Activated CD4-positive, alpha-beta T cell treated with anti-CD3 and anti-CD28 coated beads, Interleukin-2, Interleukin-6, amounts not matched to agents 100 ng/mL and 50 ng/mL, durations not matched to agents 16 hours and 8 hours (primary cell): ENCODE data around the gene AGPAT4.

ENCODE experiments used
- DNase-seq: peaks from one replicate; pipeline ENCODE4 v3.0.0-alpha.2; 2020

Gene AGPAT4

DNA sequence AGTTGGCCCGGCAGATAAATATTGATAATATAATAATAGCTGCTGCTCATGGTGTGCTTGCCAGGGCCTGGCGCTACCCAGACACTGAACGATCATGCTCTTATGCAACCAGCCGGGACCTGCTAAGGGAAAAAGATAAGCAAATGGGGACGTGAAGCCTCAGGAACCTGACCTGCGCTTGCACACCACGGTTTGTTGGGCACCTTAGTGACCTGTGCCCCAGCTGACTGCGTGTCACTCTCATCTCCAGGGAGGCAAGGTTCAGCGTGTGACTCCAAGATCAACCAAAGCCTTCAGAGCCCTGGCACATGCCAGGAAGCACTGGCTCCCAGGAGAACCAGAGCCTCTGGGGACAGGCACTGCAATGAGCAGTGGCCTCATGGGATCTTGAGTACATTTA, 111.1 kb downstream of the AGPAT4 start:
- no peak for DNase-seq

DNA sequence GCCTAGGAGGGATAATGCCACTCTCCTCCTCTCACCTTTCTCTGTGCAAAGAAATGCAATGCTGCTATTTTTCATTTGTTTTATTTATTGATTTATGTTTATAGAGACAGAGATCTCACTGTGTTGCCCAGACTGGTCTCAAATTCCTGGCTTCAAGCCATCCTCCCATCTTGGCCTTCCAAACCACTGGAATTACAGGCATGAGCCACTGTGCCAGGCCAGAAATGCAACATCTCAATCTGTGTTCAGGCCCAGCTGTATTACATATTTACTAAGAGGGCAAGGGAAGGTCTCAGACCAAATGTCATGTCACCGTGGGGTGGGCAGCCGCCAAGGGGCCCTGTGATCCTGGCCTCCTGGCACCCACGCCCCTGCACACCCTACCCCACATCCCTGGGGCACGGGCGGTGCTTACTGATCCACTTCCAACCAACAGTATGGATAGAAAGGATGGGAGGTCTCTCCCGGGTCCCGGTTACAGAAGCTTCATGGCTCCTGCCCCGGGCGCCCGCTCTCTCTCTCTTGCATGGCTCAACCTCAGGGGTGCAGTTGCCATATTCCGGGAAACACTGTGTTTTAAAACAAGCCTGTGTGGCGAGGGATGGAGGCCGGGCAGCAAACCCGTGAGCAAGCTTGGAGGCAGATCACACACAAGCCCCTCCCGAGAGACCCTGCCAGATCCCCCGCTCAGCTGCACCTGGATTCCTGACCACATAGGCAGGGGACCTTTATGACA, 111.8 kb downstream of the AGPAT4 start:
- DNase-seq = no peak

DNA sequence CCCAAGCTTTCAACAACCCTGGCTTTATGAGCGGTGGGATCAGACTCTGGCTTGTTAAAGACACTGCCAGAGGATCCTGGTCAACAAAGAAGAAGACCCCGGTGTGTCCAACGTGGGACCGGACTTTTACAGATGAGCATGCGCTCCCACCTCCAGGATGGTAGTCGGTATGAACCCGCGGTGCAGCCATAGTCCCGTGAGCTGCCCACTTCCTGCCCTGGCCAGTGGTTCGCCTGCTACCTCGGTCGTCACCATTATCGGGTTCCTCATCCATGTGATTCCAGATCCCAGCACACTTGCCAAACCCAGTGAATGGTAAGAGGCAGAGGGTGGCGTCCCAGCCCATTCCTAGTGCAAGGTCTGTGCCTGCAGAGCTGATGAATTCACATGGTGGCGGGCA, 112.7 kb downstream of the AGPAT4 start:
- DNase-seq = no peak

DNA sequence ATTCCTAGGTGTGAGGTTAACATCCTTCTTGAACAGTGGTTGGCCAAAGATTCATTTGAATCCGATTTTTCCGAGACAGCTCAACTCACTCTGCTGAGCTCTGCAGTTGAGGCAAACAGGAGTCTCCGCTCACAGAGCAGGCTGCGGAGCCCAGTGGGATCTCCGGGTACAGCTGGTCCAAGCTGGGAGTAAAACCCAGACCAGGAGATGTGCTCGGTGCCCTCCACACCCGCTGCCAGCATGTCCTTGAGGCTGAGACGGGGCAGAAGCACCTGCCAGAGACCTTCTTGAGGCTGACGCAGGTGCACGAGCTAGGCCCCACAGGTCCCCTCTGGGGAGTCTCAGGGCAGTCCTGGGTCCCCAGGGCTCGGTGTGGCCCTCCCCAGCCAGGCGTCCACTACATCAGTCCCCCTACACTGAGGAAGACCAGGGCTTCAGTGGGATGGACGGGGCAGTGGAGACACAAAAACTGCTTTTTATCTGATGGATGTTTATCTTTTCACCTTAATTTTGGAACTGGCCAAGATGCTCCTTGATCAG, 119.0 kb downstream of the AGPAT4 start:
- no peak for DNase-seq

DNA sequence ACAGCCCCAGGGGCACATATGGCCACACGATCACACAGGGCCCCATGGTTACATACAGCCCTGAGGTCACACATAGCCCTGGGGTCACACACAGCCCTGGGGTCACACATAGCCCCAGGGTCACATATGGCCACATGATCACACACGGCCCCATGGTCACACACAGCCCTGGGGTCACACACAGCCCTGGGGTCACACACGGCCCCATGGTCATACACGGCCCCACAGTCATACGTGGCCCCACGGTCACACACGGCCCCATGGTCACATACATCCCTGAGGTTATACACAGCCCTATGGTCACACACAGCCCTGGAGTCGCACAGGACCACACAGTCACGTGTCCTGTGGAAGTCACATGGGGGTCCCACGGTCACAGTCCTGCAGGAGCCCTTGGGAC, 120.1 kb downstream of the AGPAT4 start:
- no peak for DNase-seq

DNA sequence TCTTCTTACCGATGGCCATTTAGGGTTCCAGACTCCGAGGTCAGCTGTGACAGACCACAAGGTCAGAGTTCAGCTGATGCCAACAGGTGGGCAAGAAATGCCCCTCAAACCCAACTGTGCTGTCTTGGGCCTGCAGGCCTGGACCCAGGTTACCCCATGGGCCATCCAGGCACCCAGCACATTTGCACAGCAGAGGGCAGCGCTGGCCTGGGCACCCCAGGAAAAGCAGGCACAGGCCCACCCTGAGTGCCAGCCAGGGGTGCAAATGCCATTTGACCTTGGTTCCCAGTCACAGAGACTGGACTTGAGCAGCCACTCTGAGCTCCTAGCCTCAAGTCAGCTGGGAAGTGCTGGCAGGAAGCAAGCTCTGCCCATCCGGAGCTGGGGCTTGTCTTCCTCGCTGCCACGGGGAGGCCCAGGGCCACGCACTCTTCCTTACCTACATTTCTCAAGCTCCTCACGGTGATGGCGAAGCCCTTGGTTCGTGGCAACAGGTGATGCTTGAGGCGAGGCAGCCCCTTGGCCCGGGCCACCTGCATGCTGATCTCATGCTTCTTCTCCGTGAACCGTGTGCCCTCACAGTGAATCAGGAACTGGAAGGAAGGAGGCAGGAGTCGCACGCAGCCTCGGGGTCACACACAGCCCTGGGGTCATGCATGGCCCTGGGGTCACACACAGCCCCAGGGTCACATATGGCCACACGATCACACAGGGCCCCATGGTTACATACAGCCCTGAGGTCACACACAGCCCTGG, 120.8 kb downstream of the AGPAT4 start:
- peak; percentile 12 for DNase-seq

DNA sequence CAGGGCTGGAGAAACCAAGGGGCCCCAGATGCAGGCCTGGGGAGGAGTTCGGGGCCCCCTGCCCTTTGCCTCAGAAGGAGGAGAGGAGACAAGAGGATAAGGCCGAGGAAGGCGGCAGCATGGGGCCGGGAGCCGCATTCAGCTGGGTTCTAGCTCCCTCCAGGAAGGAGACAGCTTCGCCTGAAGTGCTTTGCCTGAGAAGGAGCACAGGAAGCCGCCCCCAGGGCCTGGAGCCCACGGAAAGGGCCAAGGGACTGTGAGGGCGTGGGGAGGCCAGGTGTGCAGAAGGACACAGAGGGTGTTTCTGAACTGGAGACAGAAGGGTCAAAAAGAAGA, 121.4 kb downstream of the AGPAT4 start:
- no peak for DNase-seq

DNA sequence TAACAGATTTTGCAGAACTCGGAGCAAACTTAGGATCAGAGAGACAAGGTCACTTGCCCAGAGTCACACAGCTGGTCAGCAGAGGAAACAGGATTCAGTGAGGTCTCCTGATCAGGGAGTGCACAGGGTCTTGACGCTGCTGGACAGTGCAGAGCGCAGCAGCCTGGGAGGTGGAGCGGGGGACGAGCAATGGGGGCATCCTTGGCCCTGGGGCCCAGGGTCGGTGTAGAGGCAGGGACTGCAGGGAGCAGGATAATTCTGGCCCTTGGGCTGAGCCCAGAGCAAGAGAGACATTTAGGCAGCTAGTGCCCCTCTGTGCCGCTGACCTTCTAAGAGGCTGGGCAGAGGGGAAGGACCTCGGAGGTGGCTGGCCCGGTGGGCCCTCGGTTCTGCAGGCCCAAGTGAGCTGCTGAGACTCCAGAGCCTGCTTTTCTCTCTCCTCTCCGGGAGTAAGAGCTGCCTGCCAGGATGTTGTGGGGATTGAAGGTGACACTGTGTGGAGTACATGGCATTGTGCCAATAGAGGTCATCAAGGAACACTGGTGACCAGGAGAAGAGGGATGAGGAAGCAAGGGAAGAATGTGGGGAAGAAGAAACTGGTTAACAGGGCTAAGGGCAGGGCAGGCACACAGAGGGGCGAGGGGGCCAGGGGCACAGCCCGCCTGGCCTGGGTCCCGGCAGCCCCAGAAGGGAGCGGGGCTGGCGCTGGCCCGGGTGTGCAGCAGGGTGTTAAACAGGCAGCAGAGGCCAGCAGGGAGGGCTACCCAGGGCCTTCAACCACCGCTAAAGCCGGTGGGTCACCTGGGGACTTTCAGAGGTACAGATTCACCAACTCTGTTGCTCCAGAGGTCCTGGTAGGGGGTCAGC, 122.0 kb downstream of the AGPAT4 start:
- DNase-seq = no peak

DNA sequence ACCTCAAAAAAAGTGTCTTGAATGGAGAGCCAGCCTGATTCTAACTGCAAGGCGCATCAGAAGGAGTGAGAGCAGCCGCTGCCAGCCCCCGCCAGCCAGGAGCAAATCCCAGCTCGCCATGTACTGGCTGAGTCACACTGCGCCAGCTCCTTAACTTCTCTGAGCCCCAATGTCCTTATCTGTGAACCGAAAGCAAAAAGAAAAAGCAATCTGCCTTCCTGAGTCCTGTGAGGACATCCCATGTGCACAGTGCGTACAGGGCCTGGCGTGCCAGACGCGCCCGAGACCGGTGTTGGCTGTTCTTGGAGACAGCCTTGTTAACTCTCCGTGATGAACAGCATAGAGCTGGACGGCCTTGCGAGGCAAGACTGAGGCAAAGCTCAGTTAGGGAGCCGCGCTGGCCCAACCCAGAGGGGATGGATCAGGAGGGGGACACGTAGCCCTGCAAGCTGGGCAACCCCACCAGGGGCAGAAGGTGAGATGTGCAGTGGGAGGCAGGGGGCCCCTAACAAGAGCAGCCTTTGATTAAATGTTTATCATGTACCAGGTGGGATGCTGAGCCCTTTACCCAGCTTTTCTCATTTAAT, 122.7 kb downstream of the AGPAT4 start:
- DNase-seq = no peak

DNA sequence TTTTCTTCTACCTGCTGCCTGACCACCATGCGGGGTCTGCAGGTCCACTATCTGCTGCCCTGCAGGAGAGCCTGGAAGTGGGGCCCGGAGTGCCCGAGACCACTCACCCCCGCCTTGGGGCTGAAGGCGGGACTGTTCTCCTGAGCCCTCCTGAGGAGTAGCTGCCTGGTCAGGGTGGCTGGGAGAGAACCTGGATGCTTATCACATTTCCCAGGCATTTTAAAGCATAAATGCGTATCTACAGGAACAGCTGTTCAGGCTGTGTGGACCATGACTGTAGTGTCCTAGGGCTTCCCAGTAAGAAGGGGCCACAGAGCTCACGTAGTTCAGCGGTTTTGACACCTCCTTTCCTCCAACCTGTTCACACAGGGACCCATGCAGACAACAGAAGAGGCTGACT, 123.3 kb downstream of the AGPAT4 start:
- no peak for DNase-seq

DNA sequence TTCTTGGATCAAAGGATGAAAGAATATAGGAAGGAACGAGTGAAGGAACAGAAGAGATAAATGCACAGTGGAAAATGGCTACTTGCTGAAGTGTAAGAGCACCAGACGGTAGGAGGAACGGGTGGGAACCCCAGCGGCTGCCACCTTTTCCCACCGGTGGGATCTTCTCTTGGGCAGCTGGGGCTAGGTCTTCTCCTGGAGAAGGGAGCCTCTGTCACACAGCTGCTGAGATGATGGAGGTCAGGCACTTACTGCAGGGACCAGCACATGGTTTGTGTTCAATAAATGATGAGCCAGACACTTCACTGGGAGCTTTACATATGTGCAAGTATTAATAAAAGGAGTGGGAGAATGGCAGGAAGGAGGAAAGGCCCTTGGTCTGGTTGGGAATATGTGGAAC, 123.7 kb downstream of the AGPAT4 start:
- no peak for DNase-seq

DNA sequence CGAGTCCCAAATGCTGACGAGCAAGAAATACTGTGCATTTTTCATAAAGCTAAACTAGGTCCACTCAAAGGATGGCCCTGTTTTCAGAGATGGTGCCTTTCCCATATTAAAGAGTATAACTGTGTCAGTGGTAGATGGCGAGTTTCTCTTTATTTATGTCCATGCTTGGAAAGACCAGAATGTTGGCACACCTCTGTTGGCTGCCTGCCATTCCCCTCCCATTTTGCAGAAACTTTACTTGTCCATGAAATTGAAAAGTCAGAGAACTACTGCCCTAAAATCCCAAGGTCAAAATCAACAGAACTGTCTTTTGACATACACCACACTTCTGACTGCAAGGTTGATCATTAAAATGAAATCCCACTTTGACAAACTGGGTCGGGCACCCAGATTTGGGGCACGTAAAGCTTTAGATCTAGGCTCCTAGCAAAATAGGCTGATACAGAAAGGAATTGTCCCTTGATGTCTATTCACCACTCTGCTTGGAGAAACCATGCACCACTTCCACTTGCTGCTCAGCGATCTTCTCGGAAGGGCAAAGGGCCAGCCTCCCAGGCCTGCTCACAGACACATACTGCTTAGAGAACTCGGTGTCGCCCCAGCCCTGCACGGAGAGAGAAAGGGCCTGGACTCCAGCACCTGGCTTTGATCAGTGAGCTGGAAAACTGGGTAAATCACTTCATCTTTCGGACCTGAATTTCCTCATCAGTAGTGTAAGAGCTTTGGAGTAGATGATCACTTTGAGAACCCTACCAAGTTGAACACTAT, 130.0 kb downstream of the AGPAT4 start:
- DNase-seq = no peak

DNA sequence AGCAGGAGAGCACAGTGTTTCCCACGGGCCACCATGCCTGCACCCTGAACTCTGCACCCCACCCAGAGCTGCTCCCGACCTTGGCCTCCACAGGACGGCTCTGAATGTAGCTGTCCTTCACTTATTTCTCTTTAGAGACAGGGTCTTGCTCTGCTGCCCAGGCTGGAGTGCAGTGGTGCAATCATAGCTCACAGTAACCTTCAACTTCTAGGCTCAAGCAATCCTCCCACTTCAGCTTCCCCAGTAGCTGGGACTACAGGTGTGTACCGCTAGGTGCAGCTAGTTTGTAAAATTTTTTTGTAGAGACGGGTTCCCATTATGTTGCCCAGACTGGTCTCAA, 130.9 kb downstream of the AGPAT4 start:
- DNase-seq = no peak

DNA sequence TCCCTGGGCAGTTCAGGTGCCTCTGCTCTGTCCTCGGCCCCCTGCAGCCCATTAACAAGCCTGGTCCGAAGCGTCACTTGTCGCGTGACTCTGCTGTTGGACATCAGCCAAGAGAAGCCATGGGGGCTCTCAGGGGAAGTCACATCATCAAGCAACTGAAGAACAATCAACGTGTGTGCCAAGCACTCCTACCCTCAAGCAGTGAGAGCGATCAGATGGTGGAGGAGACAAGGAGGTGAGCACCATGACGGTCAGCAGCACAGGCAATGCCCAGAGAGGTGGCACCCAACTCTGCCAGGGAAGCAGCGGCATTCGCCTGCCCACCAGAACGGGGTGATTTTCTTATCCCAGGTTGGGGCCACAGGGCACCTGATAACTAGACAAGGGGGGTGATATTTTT, 132.7 kb downstream of the AGPAT4 start:
- DNase-seq = no peak

DNA sequence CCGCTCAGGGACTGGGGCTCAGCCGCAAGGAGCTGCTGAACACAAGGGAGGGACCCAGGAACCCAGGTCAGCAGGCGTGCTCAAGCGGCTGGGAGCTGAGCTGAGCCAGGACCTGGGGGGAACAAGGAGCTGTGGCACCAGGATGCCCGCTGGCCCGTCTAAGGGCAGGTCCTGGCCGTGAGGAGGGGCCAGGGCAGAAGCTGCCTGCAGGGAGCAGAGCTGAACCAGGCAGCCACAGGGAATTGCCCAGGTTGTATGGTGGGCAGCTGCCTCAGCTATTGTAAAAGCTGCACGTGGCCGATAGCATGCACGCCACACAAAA, 133.3 kb downstream of the AGPAT4 start:
- DNase-seq = no peak

DNA sequence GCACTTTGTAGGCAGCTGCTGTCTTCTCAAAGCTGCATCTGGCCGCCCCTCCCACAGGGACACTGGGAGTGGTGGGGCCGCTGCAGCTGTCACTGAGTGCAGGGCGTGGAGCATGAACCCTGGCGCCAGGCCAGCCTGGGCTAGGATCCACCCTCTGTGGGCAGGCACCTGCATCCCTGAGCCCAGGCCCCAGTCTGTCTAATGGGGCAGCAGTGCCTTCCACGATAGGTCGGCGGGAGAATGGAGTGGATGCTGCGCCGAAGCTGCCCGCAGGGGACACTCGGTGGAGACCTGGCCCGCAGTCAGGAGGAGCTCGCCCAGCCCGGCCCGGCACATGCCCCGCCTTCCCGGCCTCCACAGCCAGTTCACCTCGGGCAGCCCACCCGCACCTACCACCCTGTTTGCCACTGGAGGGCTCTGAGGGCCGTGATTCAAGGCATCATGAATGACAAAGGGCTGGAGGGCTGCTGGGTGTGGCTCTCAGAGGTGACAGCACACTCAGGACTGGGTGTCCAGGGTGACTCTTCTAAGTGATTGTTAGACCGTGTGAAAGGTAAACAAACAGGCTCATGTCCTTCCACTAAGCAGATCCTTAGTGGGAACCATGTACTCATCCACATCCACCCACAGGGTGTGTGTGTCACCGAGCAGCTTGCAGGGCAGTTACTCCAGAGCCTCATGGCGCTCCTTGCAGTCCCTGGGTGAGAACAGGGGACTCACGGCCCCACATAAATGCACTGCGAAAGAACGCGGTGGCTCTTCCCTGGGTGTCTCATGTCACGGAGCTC, 133.9 kb downstream of the AGPAT4 start:
- no peak for DNase-seq

DNA sequence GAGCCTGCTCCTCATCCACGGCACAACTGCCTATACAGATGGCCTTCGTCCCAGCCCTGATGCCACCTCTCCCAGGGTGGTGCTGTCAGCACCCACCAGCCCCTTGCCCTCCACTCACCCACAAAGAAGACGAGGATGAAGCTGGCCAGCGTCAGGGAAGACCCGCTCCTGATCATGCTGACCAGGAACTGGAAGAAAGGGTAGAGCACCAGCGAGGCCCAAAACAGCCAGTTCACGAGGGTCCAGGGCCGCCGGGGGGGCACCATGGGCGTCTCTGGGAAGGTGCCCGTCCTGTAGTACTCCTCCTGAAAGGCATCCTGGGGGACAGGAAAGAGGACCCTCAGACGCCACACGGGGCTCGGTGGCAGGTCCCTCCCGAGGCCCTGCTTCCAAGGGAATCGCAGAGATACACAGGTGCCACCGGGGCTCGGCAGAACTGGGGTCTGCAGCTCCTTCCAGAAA, 134.5 kb downstream of the AGPAT4 start:
- DNase-seq = no peak

DNA sequence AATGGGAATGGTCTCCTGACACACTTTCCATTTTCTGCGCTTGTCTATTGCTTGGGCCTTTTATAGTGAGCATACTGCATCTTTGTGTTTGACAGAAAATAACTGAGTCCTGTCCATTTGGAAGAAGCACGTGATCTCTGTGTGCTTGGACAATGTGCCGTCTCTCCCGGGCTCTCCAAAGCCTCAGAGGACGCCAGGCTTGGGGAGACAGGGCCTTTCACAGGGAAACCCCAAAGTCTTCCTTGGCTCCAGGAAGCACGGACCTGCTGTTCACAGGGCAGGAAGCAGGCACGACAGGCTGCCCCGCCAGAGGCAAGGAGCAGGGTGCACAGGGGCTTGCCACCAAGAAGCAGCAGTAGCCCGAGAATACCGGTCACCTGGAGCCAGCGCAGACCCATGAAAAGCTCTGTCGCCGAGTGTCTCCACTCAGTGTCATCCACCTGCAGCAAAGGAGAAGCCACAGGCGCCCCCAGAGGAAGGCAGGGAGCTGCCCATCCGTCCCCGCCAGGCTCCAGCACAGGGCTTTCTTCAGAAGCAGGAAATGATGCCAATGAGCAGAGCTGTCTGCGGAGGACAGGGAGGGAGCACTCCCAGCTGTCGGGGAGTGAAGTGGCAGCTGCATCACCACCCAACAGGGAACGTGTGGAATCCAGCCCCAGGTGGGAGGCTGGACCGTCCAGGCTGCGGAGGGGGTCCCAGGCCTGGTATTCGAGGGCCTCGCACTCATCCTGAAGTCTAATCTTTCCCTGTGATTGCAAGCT, 135.1 kb downstream of the AGPAT4 start:
- DNase-seq = no peak

DNA sequence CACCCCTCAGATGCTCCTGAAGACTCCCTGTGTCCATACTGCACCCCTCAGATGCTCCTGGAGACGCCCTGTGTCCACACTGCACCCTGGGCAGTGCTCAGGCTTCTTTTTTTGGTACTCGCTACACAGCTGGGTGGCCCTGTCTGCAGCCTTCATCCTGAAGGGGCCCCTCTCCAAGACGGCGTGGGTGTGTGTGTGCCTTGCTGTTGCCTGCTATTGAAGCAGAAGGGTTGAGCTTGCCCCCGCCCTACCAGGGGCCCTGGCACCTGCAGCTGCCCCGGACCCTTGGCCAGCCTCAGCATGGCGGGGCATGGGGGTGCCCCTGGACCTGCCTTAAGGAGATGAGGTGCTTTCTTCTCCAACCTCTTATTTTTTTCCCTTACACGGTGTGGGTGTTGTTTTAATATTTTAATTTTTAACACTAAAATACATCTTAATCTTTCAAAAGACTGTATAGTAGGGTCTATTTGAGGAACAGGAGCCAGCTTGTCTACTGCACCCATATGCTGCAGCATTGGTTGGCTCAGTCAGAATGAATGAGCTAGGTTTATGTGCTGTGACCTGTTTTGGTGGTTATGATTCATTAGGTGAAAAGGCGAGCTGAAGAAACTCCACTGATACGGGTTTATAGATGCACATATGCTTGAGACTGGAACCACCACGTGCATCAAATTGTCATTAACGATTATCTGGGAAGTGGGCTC, 135.9 kb downstream of the AGPAT4 start:
- no peak for DNase-seq

DNA sequence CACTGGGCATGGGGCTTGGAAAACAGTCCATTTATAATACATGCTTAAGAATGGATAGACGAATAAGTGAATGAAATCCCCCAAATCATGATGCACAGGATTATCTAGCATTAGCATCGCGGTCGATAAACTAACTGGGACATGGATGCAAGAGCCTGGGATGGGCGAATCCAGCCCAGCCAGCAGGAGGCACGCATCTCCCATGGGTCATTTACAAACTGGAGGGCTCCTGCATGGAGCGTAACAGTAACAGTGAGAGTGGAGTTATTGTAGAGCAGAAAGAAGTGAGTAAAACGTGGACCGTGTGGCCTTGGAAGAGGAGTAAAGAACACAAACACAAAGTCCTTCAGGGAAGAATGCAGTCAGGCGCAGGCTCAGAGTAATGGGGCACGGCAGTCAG, 136.5 kb downstream of the AGPAT4 start:
- no peak for DNase-seq
